GM21423 (cell line): Measurements from ENCODE around the gene UBAP2.

Experiments used
- ATAC-seq: cut with Tn5 transposase; IDR thresholded peaks from one replicate; pipeline ENCODE4 v1.9.1; 2021; ENCODE audit warnings: mild to moderate bottlenecking, moderate library complexity; ENCODE audit not compliant: unreplicated experiment

UBAP2 gene, protein sequence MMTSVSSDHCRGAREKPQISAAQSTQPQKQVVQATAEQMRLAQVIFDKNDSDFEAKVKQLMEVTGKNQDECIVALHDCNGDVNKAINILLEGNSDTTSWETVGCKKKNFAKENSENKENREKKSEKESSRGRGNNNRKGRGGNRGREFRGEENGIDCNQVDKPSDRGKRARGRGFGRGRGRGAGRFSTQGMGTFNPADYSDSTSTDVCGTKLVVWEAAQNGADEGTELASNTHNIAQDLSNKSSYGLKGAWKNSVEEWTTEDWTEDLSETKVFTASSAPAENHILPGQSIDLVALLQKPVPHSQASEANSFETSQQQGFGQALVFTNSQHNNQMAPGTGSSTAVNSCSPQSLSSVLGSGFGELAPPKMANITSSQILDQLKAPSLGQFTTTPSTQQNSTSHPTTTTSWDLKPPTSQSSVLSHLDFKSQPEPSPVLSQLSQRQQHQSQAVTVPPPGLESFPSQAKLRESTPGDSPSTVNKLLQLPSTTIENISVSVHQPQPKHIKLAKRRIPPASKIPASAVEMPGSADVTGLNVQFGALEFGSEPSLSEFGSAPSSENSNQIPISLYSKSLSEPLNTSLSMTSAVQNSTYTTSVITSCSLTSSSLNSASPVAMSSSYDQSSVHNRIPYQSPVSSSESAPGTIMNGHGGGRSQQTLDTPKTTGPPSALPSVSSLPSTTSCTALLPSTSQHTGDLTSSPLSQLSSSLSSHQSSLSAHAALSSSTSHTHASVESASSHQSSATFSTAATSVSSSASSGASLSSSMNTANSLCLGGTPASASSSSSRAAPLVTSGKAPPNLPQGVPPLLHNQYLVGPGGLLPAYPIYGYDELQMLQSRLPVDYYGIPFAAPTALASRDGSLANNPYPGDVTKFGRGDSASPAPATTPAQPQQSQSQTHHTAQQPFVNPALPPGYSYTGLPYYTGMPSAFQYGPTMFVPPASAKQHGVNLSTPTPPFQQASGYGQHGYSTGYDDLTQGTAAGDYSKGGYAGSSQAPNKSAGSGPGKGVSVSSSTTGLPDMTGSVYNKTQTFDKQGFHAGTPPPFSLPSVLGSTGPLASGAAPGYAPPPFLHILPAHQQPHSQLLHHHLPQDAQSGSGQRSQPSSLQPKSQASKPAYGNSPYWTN

DNA sequence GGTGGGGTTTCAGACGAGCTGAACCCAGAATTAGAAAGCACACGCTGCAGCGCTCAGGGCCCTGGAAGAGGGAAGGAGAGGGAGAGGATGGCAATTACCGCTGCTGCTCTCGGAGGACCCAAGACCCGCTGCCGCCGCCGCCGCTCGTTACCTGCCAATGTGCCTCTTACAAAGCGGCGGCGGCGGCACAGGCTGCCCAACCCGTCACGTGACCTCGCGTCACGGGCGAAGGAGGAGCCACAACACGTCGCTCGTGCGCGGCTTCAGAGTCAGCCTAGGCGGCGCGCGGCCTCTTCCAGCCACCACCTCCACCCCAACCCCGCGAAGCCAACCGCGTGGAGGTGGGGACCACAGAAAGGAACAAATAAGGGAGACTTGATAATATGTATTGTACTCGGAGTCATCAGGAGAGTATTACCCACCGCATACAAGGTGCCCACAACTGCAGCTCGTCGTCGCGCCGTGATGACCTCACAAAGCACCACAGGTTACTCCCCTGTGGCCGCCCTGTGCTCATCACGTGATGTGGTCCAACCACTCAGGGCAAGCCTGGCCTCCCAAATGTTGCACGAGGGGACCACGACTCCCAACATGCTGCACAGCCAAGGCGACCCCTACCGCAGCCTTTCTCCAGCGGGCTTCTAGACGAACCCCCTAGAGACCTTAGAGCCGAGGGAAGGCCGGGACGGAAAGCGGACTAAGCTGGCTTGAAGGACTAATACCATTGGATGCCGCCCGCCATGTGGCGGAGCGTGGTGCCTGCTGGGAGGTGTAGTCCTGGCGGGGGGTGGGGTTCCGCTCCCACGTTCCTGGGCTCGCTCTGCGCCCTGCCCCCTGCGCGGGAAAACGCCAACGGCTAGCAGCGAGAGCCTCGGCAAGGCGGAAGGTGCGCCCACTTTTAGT, at the start of gene UBAP2:
TSS of gene UBAP2 (minus strand) at position 161 of the 903 bp plus-strand sequence. CDS start 31,739 bp downstream, outside the sequence.
- ATAC-seq: peak; percentile 71

DNA sequence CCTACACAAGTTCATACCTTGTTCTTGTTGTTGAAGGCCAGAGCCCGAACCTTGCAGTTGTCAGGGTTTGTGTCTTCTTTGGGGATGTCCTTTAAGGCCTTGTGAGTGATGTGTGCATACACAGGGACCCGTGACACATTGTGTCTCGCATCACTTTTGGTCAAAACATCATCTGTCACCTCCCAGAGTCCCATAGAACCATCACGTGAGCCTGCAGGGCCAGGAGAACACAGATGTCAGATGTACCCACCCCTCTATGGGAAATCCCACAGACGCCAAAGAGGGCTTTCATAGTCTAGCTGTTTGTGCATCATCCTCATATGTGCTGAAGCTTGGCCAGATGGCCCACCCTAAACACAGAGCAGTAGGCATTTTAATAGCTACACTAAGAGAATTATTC, 49.6 kb upstream of the UBAP2 start:
- peak; percentile 45 for ATAC-seq

DNA sequence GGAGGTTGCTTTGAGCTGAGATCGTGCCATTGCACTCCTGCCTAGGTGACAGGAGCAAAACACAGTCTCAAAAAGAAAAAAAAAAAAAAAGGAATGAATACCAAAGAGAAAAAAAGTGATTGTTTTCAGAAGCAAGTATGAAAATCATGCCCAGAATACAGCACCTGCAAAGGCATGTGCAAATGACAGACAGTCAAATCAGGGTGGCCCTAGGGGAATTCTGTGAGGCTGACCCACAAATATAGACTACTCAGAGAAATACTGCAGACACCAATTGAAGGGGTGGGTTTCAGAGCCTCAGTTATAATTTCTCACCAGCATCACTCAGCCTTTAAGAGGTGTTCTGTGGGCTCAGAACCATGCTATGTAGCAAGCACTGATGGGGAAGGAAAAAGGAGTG, 49.2 kb upstream of the UBAP2 start:
- peak; percentile 56 for ATAC-seq

DNA sequence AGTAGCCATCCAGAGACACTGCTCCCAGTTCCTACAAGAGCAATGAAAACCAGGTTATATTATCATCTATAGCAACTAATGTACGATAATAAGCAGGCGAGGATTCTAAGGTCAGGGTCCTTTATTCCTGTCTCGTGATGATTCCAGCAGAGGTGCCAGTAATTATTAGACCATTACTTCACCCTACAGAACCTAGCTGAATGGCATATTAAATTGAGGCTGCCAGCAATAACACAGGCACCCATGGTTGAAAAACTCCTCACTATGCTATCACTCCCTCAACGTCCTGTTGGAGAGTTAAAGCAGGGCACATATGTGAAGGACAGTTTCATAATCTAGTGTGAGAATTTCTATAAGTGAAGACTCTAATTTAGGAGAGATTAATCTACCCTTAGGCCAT, 48.1 kb upstream of the UBAP2 start:
- no peak for ATAC-seq

DNA sequence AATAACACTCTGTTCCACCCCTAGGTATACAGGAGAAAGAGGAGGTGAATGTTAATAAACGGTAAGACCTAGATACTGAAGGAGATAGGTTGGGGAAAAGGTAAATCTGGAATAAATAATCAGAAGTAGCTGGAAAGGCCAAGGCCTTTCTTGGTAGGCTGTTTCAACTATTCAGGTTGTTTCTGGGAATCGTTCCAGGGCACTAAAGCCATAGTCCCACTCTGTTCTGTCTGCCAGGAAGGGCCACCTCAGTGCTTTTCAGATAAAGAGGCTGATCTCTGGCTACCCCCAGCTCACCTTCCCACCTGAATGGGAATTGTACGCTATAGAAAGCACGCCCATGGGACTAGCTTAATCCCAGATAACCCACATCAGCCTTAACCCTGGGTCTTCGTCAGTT, 44.9 kb upstream of the UBAP2 start:
- ATAC-seq: no peak

DNA sequence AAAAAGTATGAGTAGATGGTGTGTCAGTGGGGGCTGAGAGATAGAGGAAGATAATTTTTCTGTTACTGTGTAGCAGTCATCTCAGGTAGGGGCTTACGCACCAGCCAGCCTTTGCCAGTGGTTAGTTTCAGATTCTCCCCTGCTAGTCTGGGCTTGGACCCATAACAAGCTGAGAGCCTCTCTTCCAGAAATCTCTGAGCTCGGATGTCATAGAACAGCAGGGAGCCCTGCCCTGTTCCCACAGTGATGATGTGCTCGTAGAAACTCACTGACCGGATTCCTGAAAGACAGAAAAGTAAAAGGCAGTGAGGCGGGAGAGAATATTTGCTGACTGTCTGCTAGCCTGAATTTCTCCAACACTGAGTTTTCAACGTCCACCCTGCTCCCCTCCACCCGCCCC, 40.6 kb upstream of the UBAP2 start:
- ATAC-seq: no peak

DNA sequence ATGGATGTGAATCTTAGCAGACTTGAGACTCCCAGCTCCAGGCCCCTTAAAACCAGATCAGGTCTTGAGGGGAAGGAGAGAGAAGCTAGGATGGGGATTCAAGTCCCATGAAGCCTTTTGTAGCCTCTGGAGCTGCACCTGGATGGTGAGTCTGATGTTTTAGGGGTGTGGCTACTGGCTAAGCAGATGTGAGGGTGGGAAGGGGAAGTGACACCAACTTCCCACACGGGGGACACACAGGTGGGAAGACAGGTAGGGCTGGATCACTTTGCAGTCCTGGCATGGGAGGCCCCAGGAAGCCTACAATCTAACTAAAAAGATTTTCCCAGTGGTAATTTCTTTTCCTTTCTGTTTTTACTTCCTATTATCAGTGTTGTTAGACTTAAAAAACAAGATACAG, 38.7 kb upstream of the UBAP2 start:
- ATAC-seq: no peak

DNA sequence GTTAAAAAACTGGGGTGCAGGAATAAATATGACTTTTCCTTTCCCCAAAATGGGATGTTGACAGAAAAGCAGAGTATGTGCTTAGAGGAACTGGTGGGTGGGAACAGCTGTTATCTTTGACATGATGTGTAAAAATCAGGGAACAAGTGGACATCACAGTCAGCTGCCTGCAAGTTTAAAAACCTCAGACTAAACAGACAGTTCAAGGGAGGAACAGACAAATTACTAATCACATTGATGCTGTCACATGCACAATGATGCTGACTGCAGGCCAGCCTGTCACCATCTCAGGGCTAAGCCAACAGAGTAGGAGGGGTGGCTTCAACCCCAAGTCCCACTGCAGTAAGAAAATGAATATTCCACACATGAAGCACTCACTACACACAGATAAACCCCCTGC, 38.2 kb upstream of the UBAP2 start:
- no peak for ATAC-seq

DNA sequence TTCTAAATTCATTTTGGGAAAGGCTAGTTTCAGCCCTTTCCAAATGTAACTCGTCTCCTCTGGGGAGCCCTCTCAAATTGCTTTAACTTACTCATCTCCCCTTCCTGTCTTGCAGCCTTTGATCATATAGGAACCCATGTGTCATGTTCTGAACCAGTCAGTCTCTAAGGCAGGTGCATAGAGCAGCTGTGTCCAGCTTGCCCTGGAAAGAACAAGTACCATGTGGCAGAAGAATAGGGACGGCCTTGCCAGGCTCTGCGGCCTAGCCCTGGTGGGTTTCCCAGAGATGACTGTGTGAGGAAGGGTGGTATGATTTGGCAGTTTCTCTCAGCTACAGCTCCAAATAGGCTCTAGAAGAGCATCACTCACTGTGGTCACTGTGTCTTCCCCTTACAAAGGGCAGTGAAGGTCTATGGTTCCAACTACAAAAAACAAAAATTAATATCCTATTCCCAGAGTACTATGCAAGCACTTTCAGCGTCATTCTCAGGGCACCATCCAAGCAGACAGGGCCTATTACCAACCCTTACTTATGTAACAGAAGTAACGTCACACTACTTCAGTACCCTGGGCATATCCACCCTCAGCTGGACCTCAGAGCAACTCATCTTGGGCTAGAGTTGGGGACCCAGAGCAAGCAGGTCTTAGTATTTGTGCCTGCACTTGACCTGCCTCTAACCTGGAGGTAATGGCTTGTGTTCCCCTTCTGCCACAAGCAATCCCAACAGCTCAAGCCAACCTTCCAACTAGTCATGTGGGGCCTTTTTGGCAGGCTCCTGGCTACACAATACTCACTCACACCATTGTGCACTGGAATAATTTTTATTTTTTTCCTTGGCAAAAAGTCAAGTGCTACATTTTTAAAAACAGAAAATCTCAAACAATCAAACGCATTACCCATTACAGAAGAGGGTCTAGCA, 37.2 kb upstream of the UBAP2 start:
- no peak for ATAC-seq

DNA sequence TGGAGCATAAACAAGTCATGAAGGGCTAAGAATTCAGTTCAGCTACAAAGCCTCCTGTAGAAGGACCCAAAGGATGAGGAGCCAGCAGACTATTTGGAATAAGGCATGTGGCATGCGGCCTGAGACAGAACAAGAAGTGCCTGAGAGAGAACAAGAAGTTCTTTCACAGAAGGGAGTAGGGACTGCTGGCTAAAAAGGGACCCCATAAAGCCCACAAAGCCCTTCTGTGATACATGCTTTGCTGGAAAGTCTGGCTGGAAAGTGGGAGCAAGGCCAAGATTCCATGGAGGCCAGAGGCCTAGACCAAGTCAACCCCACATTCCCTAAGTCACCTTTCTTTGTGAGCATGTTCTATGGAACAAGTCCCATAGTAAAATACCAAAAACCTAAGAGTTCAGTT, 35.9 kb upstream of the UBAP2 start:
- no peak for ATAC-seq

DNA sequence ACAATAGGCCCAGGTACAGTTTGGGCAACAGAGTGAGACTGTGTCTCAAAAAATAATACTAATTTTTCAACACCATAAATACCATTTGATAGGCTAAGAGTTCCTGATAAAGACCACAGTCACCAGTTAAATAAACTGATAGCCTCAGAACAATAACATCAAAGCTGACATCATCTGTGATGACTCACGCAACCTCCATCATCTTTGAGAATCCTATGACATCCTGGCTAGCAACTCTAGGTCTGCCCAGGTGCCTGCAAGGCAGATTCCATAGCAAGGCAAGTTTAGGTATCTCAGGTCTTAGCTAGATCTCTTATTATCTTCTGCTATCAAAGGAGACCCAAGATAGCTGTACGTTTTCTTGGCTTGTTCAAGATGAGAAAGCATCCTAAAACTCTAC, 30.5 kb upstream of the UBAP2 start:
- no peak for ATAC-seq

DNA sequence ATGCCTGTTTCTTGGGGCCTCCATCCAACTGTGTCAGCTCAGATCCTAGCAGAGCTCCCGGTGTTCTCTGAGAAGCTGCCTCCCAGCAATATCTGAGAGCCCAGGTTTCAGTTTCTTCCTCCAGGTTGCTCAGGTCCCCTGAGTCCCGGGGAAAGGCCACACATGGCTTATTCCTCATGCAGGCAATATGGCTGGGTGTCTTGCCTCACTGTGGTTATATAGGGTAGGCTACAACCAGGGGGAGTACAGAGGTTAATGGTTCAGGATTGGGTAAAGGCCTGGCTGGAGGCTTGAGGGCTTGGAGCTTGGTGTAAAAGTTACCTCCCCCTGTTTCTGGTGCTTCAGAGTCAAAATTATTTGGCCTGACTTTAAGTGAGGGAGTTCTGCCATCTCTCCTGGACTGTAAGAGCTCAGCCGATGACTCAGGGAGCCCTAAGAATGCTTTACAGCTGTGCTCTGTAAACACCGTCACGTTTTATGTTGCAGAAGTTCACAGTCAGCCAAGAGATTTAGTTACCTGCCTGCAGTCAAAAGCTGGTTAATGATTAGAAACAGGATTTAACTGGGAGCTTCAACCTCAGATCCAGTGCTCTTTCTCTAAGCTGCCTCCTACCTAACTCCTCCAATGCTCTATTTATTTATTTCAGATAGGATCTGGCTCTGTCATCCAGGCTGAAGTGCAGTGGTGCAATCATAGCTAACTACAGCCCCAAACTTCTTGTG, 24.3 kb upstream of the UBAP2 start:
- no peak for ATAC-seq

DNA sequence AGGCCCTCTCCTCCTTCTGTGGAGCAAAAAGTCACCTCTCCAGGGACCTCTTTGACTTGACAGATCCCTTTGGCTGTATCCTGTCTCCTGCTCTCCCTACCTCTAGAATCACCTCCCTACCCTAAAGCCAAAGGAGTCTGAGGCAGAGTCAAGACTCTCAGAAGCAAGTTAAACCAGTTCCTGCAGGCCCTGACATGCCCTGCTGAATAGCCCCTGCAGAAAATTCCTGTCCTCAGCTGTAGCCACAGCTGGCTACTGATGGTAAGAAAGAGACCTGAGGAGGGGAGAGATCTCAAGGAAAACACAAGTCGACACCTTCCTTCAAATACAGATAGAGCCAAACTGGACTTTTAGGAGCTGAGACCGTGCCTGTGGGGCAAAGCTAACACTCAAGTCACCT, 23.7 kb upstream of the UBAP2 start:
- ATAC-seq: no peak

DNA sequence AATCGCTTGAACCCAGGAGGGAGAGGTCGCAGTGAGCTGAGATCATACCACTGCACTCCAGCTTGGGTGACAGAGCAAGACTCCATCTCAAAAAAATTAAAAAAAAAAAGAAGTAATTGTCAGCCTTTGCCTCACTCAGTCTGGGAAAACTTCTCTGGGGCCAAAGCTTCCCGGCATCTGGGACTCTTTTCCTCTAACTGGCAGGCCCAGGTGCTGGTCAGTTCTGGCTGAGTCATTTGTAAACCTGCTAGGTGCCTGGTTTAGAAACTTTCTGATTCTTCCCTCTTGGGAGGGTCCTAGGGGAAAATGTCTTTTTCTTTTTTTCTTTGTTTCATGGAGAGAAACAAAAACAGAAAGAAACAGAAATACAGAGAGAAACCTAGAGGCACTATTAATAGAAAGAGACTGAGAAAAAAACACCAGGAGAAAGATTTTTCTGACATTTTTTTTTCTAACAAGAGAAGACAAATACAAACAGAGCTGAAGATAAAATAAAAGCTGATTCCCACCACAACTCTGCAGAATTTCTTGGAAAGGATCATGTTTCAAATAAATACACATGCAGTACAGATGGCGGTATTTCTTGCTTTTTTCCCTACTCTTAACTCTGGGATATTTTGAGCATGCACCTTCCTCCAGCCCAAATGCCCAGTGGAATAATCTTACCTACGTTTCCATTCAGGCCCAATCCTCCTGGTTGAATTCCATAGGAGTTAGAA, 22.1 kb upstream of the UBAP2 start:
- ATAC-seq: no peak

DNA sequence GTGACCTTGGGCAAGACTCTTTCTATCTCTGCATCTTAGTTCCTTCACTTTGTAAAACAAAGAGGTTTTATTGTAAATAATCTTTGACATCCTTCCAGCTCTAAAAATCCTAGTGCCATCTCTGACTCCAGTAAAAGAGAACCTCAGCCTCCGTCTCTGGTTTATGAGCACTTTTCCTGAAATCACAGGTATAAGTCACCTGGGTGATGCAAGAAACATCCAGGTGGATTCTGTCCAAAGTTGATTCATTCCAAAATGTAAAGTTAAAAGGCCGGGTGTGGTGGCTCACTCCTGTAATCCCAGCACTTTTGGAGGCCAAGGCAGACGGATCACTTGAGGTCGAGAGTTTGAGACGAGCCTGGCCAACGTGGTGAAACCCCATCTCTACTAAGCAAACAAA, 21.1 kb upstream of the UBAP2 start:
- no peak for ATAC-seq

DNA sequence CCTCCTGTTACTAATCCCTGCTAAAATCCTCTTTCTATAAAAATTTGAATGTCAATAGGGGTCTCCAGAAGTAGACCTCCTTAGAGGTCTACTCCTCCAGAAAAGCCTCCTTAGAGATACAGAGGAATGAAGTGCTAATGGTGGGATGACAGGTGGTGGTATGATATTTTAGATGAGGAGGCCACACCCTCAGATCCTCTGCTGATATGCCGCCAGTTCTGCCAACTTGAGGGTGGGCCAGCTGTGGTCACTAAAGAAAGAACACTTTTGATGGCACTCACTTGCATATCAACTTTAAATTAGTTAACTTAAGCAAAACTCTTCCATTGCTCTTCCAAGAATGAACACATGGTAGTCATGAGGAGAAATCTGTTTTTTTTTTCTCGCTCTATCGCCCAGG, 16.9 kb upstream of the UBAP2 start:
- ATAC-seq: no peak

DNA sequence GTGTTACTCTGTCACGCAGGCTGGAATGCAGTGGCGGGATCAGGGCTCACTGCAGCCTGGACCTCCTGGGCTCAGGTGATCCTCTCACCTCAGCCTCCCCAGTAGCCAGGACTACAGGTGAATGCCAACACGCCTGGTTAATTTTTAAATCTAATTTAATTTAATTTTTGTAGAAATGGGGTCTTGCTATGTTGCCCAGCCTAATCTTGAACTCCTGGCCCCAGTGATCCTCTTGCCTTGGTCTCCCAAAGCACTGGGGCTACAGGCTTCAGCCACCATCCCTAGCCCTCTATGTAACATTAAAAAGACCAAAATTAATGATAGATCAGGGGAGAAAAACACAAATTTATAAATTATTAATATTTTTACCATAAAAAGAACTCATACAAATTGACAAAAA, 11.3 kb upstream of the UBAP2 start:
- no peak for ATAC-seq

DNA sequence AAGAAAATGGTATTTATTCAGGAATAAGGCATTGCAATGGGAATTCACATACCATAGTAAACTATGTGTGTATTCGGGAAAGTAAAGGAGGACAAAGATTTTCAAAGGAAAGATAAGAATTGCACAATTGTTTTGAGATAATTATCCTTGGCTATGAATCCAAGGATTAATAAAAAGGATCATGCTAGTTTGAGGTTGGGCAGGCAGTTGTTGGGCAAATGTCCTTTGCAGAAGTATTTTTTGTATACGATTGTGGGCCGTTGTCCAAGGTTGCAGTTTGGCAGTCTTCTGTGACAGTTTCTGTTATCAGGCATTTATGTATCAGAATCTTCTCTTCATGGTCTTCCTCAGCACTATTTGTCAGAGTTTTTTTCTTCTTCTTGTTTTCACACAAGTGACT, 10.6 kb upstream of the UBAP2 start:
- ATAC-seq: no peak
